Stimulated activated naive B cell treated with anti-CD40 and anti-IgM and Interleukin-4, amounts not matched to agents 10 μg/mL and 1 μg/mL and 100 μg/mL, for 72 hours (primary cell): ENCODE data around the gene STAMBPL1.

Experiments
- ATAC-seq, 2 donors: fragments of 150-1000 bp; cut with Tn5 transposase; replicated peaks; 2 replicates each; pipeline ENCODE4 v1.10.0; 2021; ENCODE audit warnings: moderate library complexity in 1 of 2
- DNase-seq: peaks from one replicate; pipeline ENCODE4 v3.0.0; 2021
- H3K27ac Mint-ChIP-seq: one replicate; pipeline ENCODE4 v1.8.0; 2022; ENCODE audit warnings: mild to moderate bottlenecking, mixed read lengths
- H3K27me3 Mint-ChIP-seq, 2 donors: one replicate each; pipeline ENCODE4 v1.8.0; 2022; ENCODE audit warnings: mixed read lengths in 2 of 2
- H3K36me3 Mint-ChIP-seq, 2 donors: one replicate each; pipeline ENCODE4 v1.8.0; 2022; ENCODE audit warnings: mixed read lengths in 2 of 2, mild to moderate bottlenecking in 1 of 2
- H3K4me1 Mint-ChIP-seq, 2 donors: one replicate each; pipeline ENCODE4 v1.8.0; 2022; ENCODE audit warnings: mixed read lengths in 2 of 2, mild to moderate bottlenecking in 1 of 2
- H3K4me3 Mint-ChIP-seq, 2 donors: one replicate each; pipeline ENCODE4 v1.8.0; 2022; ENCODE audit warnings: mild to moderate bottlenecking in 2 of 2, mixed read lengths in 2 of 2, moderate library complexity in 1 of 2
- H3K9me3 Mint-ChIP-seq, 2 donors: one replicate each; pipeline ENCODE4 v1.8.0; 2022; ENCODE audit warnings: mixed read lengths in 2 of 2, mild to moderate bottlenecking in 1 of 2

Gene STAMBPL1

DNA sequence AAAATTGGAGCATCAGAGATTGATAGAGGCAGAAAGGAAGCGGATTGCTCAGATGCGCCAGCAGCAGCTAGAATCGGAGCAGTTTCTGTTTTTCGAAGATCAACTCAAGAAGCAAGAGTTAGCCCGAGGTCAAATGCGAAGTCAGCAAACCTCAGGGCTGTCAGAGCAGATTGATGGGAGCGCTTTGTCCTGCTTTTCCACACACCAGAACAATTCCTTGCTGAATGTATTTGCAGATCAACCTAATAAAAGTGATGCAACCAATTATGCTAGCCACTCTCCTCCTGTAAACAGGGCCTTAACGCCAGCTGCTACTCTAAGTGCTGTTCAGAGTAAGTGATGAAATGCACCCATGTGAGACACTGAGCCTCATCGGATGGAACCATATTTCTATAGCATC lies 33.1 kb downstream of the STAMBPL1 start:
- DNase-seq (no peak), ATAC-seq (no peak)
- Mint-ChIP-seq H3K27me3 (no peaks in the 10 kb centered on the region), H3K27ac (no peak overlapping the region), H3K9me3 (no peaks in the 10 kb centered on the region), H3K4me1 (peaks cover 0 to 8% of the 10 kb centered on the region in 2 donors), H3K4me3 (no peak overlapping the region), H3K36me3 (peaks cover 23 to 47% of the 10 kb centered on the region in 2 donors)

DNA sequence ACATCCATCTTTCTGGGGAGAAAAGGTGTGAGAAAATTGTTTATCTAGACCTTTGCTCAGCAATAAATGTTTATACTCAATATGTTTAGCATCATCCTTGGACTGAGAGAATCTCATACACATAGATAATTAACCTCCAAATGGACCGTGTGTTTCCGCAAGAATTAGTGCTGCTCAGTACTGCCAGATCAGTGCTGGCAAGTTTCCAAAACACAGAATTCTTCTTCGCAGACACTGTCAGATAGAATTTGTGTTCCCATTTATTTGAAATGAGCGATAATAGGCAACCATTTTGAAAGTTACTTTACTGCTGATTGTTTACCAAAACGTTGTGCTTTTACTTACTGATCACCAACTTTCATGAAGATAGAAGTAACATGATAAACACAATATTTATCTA lies 33.7 kb downstream of the STAMBPL1 start:
- Mint-ChIP-seq H3K36me3 (peaks cover 18 to 41% of the 10 kb centered on the region in 2 donors), H3K4me3 (no peak overlapping the region), H3K27me3 (no peaks in the 10 kb centered on the region), H3K4me1 (peaks cover 0 to 2% of the 10 kb centered on the region in 2 donors), H3K27ac (no peak overlapping the region), H3K9me3 (no peaks in the 10 kb centered on the region)
- ATAC-seq = no peak
- no peak for DNase-seq

- Mint-ChIP-seq H3K27me3 (no peaks in the 10 kb centered on the region), H3K4me1 (no peaks in the 10 kb centered on the region), H3K4me3 (no peak overlapping the region), H3K27ac (no peak overlapping the region), H3K36me3 (peaks cover 18 to 43% of the 10 kb centered on the region in 2 donors), H3K9me3 (no peaks in the 10 kb centered on the region)
- DNase-seq (no peak), ATAC-seq (no peak)
Observed at GRCh38 chr10:88915781-88916180, 35.7 kb downstream of the STAMBPL1 start.

DNA sequence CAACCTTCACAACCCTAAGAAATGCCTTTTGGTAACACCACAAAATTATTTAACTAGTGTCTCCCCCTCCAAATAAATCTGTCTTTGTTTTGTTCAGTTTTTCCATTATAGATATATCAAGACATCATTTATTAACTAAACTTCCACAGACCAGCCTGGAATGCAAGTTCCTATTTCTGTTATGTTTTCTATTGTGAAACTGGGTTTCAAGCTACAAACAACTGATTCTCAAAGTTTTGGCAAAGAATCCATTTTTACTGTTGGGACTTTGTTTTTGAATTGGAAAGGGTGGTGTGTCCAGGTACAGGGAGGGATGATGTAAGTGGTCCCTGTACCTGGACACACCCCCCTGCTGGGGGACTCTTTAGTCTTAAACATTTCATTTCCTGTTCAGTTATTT lies 36.2 kb downstream of the STAMBPL1 start:
- Mint-ChIP-seq H3K4me1 (no peaks in the 10 kb centered on the region), H3K27ac (no peak overlapping the region), H3K36me3 (peaks cover 16 to 42% of the 10 kb centered on the region in 2 donors), H3K4me3 (no peak overlapping the region), H3K27me3 (no peaks in the 10 kb centered on the region), H3K9me3 (no peaks in the 10 kb centered on the region)
- no peak for DNase-seq
- ATAC-seq = no peak

- ATAC-seq = no peak
- no peaks in the 10 kb centered on the region for H3K9me3 Mint-ChIP-seq
- peaks cover 13 to 36% of the 10 kb centered on the region in 2 donors for H3K36me3 Mint-ChIP-seq
- H3K4me1 Mint-ChIP-seq = no peaks in the 10 kb centered on the region
- no peak overlapping the region for H3K27ac Mint-ChIP-seq
- no peak overlapping the region for H3K4me3 Mint-ChIP-seq
- DNase-seq = no peak
- H3K27me3 Mint-ChIP-seq = no peaks in the 10 kb centered on the region
Observed at GRCh38 chr10:88916986-88917385, 36.9 kb downstream of the STAMBPL1 start.

DNA sequence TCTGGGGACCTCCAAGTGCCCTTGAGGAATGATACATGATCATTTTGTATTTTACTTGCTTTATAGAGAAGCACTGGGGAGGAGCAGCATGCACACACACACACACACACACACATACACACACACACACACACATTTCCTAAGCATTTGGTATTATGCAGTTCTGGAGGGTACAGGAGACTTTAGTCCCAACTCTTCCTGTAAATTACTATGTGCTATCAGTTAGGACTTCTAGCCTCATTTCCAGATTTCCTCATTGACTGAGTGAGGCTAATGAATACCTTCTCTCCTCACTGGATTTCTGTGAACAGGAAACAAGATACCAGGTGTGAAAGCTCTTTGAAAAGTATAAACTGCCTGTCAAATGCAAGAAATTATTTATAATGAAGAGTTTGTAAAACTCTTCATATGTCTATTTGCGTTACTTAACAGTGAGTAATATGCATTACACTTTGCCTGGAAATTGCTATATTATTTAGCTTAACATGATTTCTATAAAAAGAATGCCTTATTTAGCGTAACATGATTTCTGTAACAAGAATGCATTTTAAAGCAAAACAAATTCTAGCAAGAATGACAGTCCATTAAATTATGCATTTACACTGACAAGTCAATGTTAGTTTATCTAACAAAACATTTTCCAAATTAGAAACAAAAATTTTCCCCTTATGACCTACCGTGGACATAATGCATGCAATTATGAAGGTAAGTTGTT lies 38.3 kb downstream of the STAMBPL1 start:
- Mint-ChIP-seq H3K4me3 (no peak overlapping the region), H3K9me3 (no peaks in the 10 kb centered on the region), H3K4me1 (no peaks in the 10 kb centered on the region), H3K36me3 (peaks cover 11 to 23% of the 10 kb centered on the region in 2 donors), H3K27ac (no peak overlapping the region), H3K27me3 (no peaks in the 10 kb centered on the region)
- no peak for DNase-seq
- no peak for ATAC-seq

DNA sequence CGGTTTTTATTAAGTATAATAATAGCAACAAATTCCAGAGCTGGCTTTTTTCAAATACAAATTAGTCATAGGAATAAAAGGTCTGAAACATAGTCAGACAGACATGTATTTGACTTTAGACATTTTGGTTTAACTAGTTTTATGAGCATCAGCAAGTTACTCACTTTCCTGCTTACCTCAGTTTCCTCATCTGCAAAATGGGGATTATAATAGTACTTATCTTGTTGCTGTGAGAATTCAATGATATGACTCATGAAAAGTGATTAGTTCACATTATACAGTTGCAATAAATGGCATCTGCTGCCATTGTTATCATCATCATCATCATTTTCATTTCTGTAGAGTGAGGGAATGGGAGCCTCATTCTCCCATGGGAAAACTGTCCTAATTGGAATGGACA lies 39.0 kb downstream of the STAMBPL1 start:
- Mint-ChIP-seq H3K36me3 (peaks cover 15 to 28% of the 10 kb centered on the region in 2 donors), H3K27ac (no peak overlapping the region), H3K9me3 (no peaks in the 10 kb centered on the region), H3K4me3 (no peak overlapping the region), H3K4me1 (no peaks in the 10 kb centered on the region), H3K27me3 (no peaks in the 10 kb centered on the region)
- ATAC-seq = no peak
- DNase-seq = no peak

DNA sequence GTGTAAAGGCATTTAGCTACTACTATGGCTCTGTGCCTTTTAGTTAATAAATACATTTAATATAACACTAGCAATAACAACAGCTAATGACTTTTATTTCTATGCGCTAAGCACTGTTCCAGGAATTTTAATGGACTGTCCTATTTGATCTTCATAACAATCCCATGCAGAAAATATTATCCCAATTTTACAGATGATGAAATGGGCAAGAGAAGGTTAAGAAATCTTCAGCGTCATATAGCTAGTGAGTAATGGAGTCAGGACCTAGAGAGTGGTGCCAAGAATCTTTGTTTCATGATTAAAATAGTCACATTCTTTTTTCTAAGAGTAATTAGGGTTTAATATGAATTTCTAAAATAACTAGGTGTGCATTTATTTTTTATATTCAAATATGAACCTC lies 40.2 kb downstream of the STAMBPL1 start:
- H3K4me1 Mint-ChIP-seq = no peaks in the 10 kb centered on the region
- H3K9me3 Mint-ChIP-seq = no peaks in the 10 kb centered on the region
- no peak for ATAC-seq
- no peaks in the 10 kb centered on the region for H3K27me3 Mint-ChIP-seq
- H3K36me3 Mint-ChIP-seq = peaks cover 23 to 37% of the 10 kb centered on the region in 2 donors
- DNase-seq = no peak
- H3K27ac Mint-ChIP-seq = no peak overlapping the region
- no peak overlapping the region for H3K4me3 Mint-ChIP-seq

DNA sequence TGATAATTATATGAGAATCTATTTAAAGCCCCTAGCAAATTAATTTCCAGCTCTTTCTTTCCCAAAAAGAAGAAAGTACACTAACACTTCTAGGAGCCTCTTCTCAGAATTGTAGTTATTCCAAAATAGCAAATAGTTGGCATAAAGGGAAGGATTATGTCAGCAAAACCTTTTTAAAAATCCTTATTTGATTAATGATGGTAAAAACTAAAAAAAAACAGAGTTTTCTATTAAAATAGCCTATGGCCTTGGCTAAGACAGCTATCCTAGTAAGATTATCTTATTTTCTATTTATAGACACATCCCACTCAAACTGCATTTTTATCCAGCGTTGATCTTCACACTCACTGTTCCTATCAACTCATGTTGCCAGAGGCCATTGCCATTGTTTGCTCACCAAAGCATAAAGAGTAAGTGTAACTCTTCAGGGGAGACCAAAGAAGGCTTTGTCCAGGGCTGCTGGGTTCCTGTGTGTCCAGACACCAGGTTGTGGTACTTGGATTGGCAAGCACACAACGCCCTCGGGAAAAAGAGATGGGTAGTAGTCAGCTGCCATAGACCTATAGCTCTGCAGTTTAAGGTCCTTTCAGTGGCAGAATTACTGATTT lies 41.0 kb downstream of the STAMBPL1 start:
- DNase-seq = no peak
- no peak for ATAC-seq
- H3K27ac Mint-ChIP-seq = no peak overlapping the region
- no peaks in the 10 kb centered on the region for H3K9me3 Mint-ChIP-seq
- peaks cover 20 to 30% of the 10 kb centered on the region in 2 donors for H3K36me3 Mint-ChIP-seq
- no peaks in the 10 kb centered on the region for H3K4me1 Mint-ChIP-seq
- H3K27me3 Mint-ChIP-seq = no peaks in the 10 kb centered on the region
- no peak overlapping the region for H3K4me3 Mint-ChIP-seq

DNA sequence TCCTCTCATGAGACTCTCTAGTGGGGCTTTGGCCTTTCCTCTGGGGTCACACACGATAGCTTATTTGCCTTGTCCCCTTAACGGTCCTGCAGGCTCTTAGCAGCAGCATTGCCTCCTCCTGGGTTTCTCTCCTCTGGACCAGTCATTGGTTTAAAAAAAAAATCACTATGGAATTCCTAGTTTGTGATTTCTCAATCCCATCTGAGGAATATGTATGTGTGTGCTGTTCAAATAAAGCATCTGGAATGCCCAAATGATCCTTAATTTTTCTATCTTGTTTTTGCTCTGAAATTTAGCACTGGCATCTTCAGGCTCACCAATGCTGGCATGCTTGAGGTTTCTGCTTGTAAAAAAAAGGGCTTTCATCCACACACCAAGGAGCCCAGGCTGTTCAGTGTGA lies 42.0 kb downstream of the STAMBPL1 start:
- DNase-seq (no peak), ATAC-seq (no peak)
- Mint-ChIP-seq H3K36me3 (peaks cover 26 to 37% of the 10 kb centered on the region in 2 donors), H3K4me1 (no peaks in the 10 kb centered on the region), H3K27me3 (no peaks in the 10 kb centered on the region), H3K9me3 (no peaks in the 10 kb centered on the region), H3K4me3 (no peak overlapping the region), H3K27ac (no peak overlapping the region)

DNA sequence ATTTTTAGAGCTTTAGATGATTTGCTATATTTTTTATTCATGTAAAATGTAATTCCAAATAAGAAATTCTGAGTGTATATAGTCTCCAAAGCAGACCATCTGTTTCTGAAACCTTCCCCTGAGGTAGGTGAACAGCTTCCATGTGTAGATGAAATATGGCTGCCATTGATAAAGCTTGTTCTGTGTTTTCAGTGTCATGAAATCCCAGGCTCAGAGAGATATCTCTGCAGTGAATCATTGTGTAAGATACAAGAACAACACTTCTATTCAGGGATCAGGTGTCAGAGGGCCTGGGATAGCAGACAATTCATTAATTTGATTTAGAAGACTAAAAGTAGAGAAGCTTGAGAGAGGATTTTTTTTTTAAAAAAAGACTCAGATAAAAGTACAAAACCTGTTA lies 43.5 kb downstream of the STAMBPL1 start:
- no peaks in the 10 kb centered on the region for H3K4me1 Mint-ChIP-seq
- H3K27ac Mint-ChIP-seq = no peak overlapping the region
- no peaks in the 10 kb centered on the region for H3K27me3 Mint-ChIP-seq
- H3K36me3 Mint-ChIP-seq = peaks cover 29 to 40% of the 10 kb centered on the region in 2 donors
- H3K9me3 Mint-ChIP-seq = no peaks in the 10 kb centered on the region
- ATAC-seq (no peak), DNase-seq (no peak)
- H3K4me3 Mint-ChIP-seq = no peak overlapping the region

DNA sequence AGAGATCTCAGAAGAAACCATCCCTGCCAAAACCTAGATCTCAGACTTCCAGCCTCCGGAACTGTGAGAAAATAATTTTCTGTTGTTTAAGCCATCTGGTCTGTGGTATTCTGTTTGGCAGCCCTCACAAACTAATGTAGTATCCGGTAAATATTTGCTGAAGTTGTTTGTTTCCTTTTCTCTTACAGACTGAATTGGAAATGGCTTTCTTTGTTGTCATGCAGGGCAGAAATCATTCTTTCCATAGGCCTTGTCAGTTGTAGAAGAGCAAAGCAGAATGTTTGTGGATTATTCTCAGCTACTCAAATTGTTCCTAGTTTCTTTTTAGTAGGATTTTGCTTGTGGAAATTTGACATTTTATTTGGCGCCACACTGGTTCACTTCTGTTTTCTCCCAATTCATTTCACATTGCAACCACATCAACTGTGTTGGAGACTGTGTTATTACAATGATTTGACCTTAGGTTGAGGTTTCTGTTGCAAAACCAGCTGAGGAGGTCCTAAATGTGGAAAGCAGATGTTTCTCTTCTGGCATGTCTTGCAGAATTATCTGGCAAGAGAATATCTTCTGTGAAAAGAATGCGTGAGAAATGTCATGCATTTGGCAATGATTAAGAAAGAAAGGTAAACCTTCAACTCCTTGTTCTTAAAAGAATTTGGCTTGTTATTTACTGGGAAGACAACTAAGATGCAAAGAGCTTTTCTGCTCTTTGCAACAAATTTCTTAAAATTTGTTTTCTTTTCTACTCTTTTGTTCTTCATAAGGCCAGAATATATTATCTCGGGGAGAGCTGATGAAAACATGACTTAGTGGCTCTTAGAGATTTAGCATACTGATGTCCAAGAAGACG lies 46.7 kb downstream of the STAMBPL1 start:
- H3K4me3 Mint-ChIP-seq = no peak overlapping the region

GRCh38 chr10:88927416-88927690 lies 47.3 kb downstream of the STAMBPL1 start:
- Mint-ChIP-seq H3K27ac (no peak overlapping the region), H3K9me3 (peaks cover 0 to 4% of the 10 kb centered on the region in 2 donors), H3K4me3 (no peak overlapping the region), H3K36me3 (peaks cover 26 to 38% of the 10 kb centered on the region in 2 donors), H3K27me3 (no peaks in the 10 kb centered on the region), H3K4me1 (peaks cover 8 to 12% of the 10 kb centered on the region in 2 donors)
- ATAC-seq (no peak), DNase-seq (no peak)

More for the DNA sequence above, 46.7 kb downstream of the STAMBPL1 start:
- Mint-ChIP-seq H3K4me1 (peaks cover 5 to 6% of the 10 kb centered on the region in 2 donors), H3K27me3 (no peaks in the 10 kb centered on the region), H3K27ac (no peak overlapping the region), H3K9me3 (peaks cover 0 to 4% of the 10 kb centered on the region in 2 donors), H3K36me3 (peaks cover 29 to 38% of the 10 kb centered on the region in 2 donors)
- no peak for ATAC-seq
- no peak for DNase-seq

GRCh38 chr10:88928254-88928653 lies 48.2 kb downstream of the STAMBPL1 start:
- no peak for ATAC-seq
- peaks cover 0 to 4% of the 10 kb centered on the region in 2 donors for H3K9me3 Mint-ChIP-seq
- H3K36me3 Mint-ChIP-seq = peaks cover 28 to 38% of the 10 kb centered on the region in 2 donors
- peaks cover 11 to 16% of the 10 kb centered on the region in 2 donors for H3K4me1 Mint-ChIP-seq
- H3K27ac Mint-ChIP-seq = no peak overlapping the region
- no peak for DNase-seq
- no peak overlapping the region for H3K4me3 Mint-ChIP-seq
- H3K27me3 Mint-ChIP-seq = no peaks in the 10 kb centered on the region

DNA sequence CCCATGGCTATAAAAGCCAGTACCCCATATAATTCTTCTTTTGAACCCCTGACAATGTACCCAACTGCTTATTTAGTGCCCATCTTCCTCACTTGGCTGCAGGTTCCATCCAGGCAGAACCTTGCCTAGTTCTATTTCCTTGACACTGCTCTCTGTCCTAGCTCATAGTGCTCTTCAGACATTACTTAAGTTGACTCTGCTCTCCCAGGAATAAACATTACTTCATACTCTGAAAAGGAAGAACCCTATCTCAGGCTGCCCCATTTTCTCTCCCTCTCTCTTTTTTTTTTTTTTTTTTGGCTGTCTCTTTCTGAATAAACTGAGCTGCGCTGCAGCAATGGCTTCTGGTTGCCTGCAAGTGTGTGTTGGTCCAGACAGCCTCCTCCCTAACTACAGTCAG lies 51.5 kb downstream of the STAMBPL1 start:
- H3K27ac Mint-ChIP-seq = no peak overlapping the region
- peaks cover 21 to 27% of the 10 kb centered on the region in 2 donors for H3K4me1 Mint-ChIP-seq
- ATAC-seq (no peak), DNase-seq (no peak)
- peaks cover 0 to 4% of the 10 kb centered on the region in 2 donors for H3K9me3 Mint-ChIP-seq
- no peak overlapping the region for H3K4me3 Mint-ChIP-seq
- no peaks in the 10 kb centered on the region for H3K27me3 Mint-ChIP-seq
- H3K36me3 Mint-ChIP-seq = peaks cover 17 to 26% of the 10 kb centered on the region in 2 donors
